OCI-LY1 (cell line): ENCODE data around the gene SPTLC2.

Experiments
- EZH2 ChIP-seq: fragments of 200-600 bp; sonication (generic), shearing (Covaris generic); IDR thresholded peaks from 2 replicates; pipeline ENCODE4 v1.8.0; 2017; ENCODE audit warnings: borderline replicate concordance, mixed run types, mild to moderate bottlenecking, antibody characterized with exemption, low read length, moderate library complexity, mixed read lengths
- TF ChIP-seq, protein P1 (sequence below): fragments of 200-600 bp; sonication (generic), shearing (Covaris generic); IDR thresholded peaks from 2 replicates; pipeline ENCODE4 v1.5.1; 2017; ENCODE audit warnings: mild to moderate bottlenecking, antibody characterized with exemption, low read length, moderate library complexity, mixed read lengths

DNA sequence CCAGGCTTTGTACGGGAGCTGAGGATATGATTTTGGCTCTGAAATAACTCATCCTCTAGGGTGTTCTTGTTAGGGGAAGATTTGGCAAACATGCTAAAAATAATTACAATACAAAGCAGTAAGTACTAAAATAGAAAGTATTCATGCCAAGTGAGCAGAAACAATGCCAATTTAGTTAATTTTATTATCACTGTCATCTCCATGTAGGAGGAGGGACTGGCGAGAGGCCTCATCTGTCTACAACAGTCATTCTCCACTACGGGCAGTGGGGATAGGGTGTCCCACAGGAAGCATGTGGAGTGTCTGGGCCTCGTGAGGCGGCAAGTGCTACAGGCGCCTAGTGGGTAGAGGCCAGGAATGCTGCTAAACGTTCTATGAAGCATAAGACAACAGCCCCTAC lies 121.1 kb downstream of the SPTLC2 start:
- TF ChIP-seq, protein P1, sequence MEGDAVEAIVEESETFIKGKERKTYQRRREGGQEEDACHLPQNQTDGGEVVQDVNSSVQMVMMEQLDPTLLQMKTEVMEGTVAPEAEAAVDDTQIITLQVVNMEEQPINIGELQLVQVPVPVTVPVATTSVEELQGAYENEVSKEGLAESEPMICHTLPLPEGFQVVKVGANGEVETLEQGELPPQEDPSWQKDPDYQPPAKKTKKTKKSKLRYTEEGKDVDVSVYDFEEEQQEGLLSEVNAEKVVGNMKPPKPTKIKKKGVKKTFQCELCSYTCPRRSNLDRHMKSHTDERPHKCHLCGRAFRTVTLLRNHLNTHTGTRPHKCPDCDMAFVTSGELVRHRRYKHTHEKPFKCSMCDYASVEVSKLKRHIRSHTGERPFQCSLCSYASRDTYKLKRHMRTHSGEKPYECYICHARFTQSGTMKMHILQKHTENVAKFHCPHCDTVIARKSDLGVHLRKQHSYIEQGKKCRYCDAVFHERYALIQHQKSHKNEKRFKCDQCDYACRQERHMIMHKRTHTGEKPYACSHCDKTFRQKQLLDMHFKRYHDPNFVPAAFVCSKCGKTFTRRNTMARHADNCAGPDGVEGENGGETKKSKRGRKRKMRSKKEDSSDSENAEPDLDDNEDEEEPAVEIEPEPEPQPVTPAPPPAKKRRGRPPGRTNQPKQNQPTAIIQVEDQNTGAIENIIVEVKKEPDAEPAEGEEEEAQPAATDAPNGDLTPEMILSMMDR: no peak
- TF ChIP-seq EZH2: no peak
